Mesothelial cell of epicardium (in vitro differentiated cells): ENCODE data around the gene ABHD12B. TPM values are rescaled to one million over a fixed set of nuclear protein-coding genes. Genes with fewer than 3 reads are reported as not detected.
A peak's percentile ranks its signal among the peaks of the same experiment; 100 is the strongest.

Source experiments
- DNase-seq, 2 experiments: peaks; one replicate each; pipeline ENCODE4 v3.0.0; 2021; ENCODE audit warnings: low spot score in 2 of 2; ENCODE audit not compliant: unreplicated experiment in 2 of 2
- H3K27ac Mint-ChIP-seq: 2 replicates; pipeline ENCODE4 v1.8.0; 2021; ENCODE audit warnings: mixed read lengths
- H3K27me3 Mint-ChIP-seq: 2 replicates; pipeline ENCODE4 v1.8.0; 2021; ENCODE audit warnings: low read depth, mixed read lengths
- H3K36me3 Mint-ChIP-seq: 2 replicates; pipeline ENCODE4 v1.8.0; 2021; ENCODE audit warnings: mixed read lengths
- H3K4me1 Mint-ChIP-seq: 2 replicates; pipeline ENCODE4 v1.8.0; 2021; ENCODE audit warnings: mixed read lengths
- H3K4me3 Mint-ChIP-seq: 2 replicates; pipeline ENCODE4 v1.8.0; 2021; ENCODE audit warnings: mild to moderate bottlenecking, moderate library complexity, mixed read lengths
- H3K9me3 Mint-ChIP-seq: 2 replicates; pipeline ENCODE4 v1.8.0; 2021; ENCODE audit warnings: mixed read lengths
- total RNA-seq: library from RNA; stranded (reverse); gene quantifications from 3 replicates; pipeline ENCODE4 v1.2.1, GENCODE V29; 2021
- TF ChIP-seq, protein P1 (sequence below): fragments of 200-600 bp; sonication (generic); IDR thresholded peaks from one replicate; pipeline ENCODE4 v1.5.0; 2021; ENCODE audit warnings: antibody characterized with exemption; ENCODE audit not compliant: unreplicated experiment

The ABHD12B gene
- total RNA-seq, 1 donor from 2014 or later, result 0.16 TPM

DNA sequence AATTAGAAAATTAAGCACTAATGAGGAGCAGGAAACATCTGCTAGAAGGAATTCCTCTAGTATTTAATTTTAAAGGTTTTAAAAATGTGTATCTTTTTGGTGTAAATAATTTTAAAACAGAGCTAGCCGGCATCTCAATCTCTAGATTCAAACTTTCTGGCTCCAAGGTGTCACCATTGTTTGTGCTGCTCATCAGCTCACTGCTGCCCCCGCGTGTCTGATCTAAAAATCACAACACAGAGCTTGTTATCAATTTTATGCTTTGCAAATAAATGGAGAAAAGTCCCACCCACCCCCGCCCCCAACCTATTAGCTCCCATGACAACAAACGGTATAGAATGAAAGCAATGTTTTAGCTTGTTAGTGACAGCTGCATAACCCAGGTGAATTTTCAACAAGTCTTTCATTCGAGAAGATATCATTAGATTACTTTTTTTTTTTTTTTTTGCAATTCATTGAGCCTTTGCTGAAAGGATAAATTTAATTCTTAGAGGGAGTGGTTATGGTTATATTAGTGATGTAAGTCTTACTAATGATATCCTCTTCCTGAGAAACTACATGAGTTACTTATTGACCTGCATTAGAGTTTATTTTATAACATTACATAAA lies 11.3 kb upstream of the ABHD12B start:
- Mint-ChIP-seq H3K27me3 (no peaks in the 10 kb centered on the region), H3K4me1 (peaks cover 24% of the 10 kb centered on the region), H3K9me3 (no peaks in the 10 kb centered on the region), H3K4me3 (peak overlapping the region; percentile 49), H3K36me3 (no peaks in the 10 kb centered on the region), H3K27ac (peak overlapping the region; percentile 77)
- TF ChIP-seq, protein P1, sequence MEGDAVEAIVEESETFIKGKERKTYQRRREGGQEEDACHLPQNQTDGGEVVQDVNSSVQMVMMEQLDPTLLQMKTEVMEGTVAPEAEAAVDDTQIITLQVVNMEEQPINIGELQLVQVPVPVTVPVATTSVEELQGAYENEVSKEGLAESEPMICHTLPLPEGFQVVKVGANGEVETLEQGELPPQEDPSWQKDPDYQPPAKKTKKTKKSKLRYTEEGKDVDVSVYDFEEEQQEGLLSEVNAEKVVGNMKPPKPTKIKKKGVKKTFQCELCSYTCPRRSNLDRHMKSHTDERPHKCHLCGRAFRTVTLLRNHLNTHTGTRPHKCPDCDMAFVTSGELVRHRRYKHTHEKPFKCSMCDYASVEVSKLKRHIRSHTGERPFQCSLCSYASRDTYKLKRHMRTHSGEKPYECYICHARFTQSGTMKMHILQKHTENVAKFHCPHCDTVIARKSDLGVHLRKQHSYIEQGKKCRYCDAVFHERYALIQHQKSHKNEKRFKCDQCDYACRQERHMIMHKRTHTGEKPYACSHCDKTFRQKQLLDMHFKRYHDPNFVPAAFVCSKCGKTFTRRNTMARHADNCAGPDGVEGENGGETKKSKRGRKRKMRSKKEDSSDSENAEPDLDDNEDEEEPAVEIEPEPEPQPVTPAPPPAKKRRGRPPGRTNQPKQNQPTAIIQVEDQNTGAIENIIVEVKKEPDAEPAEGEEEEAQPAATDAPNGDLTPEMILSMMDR, result peak; percentile 79
- DNase-seq, result peak; percentile 40 to 88

DNA sequence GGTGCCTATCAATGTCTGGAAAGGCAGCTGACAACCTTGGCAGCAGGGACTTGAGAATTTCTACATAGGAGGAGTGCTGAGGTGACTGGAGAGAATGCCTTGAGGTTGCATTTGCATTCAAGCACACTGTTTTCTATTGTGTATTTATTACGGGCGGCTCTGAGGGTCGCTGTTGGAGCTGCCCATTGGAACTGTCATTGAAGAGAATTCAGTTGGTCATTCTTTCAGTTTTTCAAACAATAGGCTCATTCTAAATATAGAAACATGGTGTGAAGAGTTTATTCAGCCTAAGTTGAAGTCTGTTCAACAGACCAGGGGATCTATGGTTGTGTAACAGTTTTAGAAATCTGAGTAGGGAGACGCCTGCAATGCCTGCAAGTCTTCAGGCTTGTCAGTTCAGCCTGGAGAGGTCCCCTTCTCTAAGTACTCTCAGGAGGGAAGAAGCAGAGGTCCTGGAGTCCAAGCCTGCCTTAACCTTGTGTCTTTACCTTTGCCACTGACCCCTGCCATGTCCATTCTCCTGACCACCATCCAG lies 9.8 kb upstream of the ABHD12B start:
- Mint-ChIP-seq H3K4me1 (peaks cover 28% of the 10 kb centered on the region), H3K4me3 (no peak overlapping the region), H3K9me3 (no peaks in the 10 kb centered on the region), H3K27me3 (no peaks in the 10 kb centered on the region), H3K36me3 (no peaks in the 10 kb centered on the region), H3K27ac (peak overlapping the region; percentile 8)
- DNase-seq, result no peak
- TF ChIP-seq, protein P1, result no peak

GRCh38 chr14:50864237-50864636 lies 7.6 kb upstream of the ABHD12B start:
- Mint-ChIP-seq H3K27ac (no peak overlapping the region), H3K4me3 (no peak overlapping the region), H3K4me1 (peaks cover 25% of the 10 kb centered on the region), H3K36me3 (no peaks in the 10 kb centered on the region), H3K27me3 (peaks cover 4% of the 10 kb centered on the region), H3K9me3 (peaks cover 4% of the 10 kb centered on the region)
- TF ChIP-seq, protein P1, result no peak
- no peak for DNase-seq

- Mint-ChIP-seq H3K4me1 (peaks cover 23% of the 10 kb centered on the region), H3K27me3 (peaks cover 11% of the 10 kb centered on the region), H3K4me3 (no peak overlapping the region), H3K9me3 (peaks cover 4% of the 10 kb centered on the region), H3K27ac (no peak overlapping the region), H3K36me3 (no peaks in the 10 kb centered on the region)
- DNase-seq, result no peak
- TF ChIP-seq, protein P1, result no peak
These were observed 6.9 kb upstream of the ABHD12B start for GRCh38 chr14:50864946-50865345.

DNA sequence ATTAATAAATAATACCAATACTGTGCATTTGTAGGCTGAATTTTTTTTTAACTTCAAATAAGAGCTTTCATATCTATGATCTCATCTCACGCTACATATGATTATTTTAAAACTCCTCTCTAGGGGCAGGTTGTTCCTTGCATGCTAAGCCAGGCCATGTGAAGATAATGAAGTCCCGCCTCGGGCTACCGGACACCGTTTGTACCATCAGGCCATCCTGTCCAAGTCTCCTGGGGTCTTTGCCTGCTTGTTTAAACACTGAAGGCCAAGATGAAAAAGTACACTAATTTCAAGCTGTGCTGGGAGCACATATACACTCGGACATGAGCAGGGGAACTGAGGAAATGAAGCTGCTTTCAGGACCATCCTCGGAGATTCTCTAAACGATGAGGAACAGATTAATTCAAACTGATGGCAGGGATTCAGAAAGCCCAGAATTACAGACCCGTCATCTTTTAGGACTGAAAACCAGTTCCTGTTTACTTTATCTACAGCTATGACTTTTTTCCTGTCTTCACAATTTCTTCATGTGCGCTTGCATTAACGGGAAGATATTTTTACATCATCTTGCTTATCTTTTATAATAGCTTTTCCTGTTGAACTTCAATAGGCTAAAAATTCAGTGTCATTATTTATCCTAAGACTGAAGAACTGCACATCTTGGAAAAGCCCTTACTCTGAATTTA lies 6.3 kb upstream of the ABHD12B start:
- peaks cover 4% of the 10 kb centered on the region for H3K9me3 Mint-ChIP-seq
- TF ChIP-seq, protein P1, result no peak
- H3K4me3 Mint-ChIP-seq, result no peak overlapping the region
- H3K27ac Mint-ChIP-seq, result no peak overlapping the region
- no peak for DNase-seq
- peaks cover 17% of the 10 kb centered on the region for H3K27me3 Mint-ChIP-seq
- H3K36me3 Mint-ChIP-seq, result no peaks in the 10 kb centered on the region
- peaks cover 17% of the 10 kb centered on the region for H3K4me1 Mint-ChIP-seq
